ENCODE results near the gene UBE3B.
"Not testable (repeated sequence)": the region's sequence is repeated elsewhere in the genome, so short reads cannot be mapped to it uniquely, and the experiment has no call there.

The UBE3B gene

DNA sequence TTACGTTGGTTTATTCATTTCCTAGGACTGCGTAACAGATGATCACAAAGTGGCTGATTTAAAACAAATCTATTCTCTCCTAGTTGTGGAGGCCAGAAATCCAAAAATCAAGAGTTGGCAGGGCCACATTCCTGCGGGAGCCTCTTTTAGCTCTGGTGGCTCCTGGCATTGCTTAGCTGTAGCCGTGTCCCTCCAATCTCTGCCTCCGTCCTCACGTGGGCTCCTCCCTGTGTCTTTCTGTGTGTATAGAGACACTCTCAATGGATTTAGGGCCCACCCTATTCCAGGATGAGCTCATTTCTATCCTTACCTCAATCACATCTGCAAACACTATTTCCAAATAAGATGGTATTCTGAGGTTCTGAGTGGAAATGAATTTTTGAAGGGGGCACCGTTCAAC is 42.9 kb upstream of the UBE3B start:
- no peak for DNase-seq (ENCODE audit: low spot score)
- TF ChIP-seq, protein P1, sequence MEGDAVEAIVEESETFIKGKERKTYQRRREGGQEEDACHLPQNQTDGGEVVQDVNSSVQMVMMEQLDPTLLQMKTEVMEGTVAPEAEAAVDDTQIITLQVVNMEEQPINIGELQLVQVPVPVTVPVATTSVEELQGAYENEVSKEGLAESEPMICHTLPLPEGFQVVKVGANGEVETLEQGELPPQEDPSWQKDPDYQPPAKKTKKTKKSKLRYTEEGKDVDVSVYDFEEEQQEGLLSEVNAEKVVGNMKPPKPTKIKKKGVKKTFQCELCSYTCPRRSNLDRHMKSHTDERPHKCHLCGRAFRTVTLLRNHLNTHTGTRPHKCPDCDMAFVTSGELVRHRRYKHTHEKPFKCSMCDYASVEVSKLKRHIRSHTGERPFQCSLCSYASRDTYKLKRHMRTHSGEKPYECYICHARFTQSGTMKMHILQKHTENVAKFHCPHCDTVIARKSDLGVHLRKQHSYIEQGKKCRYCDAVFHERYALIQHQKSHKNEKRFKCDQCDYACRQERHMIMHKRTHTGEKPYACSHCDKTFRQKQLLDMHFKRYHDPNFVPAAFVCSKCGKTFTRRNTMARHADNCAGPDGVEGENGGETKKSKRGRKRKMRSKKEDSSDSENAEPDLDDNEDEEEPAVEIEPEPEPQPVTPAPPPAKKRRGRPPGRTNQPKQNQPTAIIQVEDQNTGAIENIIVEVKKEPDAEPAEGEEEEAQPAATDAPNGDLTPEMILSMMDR (IDR thresholded peaks at IDR 0.05; ENCODE audit: extremely low read depth, missing control alignments) = no peak

DNA sequence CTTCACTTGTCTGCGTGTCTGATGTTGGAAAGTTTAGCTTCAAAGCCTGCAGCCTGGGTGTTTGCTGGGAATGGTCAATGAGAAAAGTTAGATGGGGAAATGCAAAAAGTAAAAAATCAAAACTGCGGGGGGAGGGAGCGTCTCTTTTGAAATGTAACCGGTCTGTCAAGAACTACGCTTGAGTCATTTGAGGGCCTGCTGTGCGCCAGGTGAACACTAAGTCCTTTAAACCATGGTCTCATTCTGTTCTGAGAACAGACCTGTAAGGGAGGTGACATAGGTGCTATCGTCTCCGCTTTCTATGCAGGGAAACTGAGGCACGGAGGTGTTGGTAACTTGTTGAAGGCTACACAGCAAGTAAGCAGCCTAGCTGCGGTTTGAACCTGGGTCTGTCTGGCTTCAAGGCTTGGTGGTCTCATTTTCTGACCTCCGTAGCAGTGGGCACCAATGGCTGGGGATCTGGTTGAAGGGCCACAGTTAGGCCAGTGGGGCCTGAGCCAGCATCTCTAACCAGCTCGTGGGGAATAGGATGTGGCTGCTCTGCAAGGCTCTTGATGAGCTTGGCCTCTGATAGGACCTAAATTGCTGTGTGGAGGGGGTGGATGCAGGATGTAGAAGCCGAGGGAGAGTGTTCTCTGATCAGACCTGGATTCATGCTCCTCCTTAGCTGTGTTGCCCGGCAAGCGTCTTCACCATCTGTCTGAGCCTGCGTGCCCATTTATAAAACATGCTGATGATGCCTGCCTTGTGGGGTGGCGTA is 41.8 kb upstream of the UBE3B start:
- no peak for DNase-seq (ENCODE audit: low spot score)
- TF ChIP-seq, protein P1 (IDR thresholded peaks at IDR 0.05; ENCODE audit: extremely low read depth, missing control alignments) = no peak

DNA sequence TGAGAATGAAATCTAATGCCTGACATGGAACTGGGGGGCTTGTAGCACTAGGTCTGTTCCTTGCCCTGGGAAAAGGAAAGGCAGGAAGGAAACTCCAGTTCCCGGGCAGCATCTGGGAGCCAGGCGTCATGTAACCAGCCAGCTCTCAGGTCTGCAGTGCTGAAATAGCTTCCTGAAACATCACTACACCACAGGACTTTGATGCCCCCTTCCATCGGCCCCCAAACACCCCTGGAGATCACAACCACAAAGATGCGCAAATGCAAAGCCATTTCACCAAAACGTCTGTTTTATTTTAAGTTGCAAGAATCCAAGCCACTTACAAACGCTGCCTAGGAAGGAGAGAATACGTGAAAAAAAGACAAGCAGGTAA is 41.3 kb upstream of the UBE3B start:
- TF ChIP-seq, protein P1 (IDR thresholded peaks at IDR 0.05; ENCODE audit: extremely low read depth, missing control alignments) = no peak
- no peak for DNase-seq (ENCODE audit: low spot score)

DNA sequence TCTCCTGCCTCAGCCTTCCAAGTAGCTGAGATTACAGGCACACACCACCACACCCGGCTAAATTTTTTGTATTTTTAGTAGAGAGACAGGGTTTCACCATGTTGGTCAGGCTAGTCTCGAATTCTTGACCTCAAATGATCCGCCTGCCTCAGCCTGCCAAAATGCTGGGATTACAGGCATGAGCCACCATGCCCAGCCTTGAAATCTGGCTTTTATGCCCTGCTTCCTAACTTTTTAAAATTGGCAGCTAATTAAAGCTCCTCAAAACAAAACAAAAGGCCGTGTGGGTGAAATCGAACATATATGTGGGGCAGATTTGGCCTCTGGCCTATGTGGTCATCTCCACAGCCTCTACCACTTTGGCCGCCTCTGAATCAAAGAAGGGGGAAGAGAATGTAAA is 38.3 kb upstream of the UBE3B start:
- DNase-seq (ENCODE audit: low spot score) = no peak
- TF ChIP-seq, protein P1 (IDR thresholded peaks at IDR 0.05; ENCODE audit: extremely low read depth, missing control alignments) = no peak

DNA sequence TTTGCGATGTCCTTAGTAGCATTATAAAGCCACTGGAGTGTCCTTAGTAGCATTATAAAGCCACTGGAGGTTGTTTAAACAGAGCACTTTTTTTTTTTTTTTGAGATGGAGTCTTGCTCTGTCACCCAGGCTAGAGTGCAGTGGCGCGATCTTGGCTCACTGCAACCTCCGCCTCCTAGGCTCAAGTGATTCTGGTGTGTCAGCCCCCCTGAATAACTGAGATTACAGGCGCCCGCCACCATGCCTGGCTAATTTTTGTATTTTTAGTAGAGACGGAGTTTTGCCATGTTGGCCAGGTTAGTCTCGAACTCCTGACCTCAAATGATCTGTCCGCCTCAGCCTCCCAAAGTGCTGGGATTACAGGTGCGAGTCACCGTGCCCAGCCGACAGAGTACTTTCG is 37.5 kb upstream of the UBE3B start:
- not testable (repeated sequence) for DNase-seq (ENCODE audit: low spot score)

DNA sequence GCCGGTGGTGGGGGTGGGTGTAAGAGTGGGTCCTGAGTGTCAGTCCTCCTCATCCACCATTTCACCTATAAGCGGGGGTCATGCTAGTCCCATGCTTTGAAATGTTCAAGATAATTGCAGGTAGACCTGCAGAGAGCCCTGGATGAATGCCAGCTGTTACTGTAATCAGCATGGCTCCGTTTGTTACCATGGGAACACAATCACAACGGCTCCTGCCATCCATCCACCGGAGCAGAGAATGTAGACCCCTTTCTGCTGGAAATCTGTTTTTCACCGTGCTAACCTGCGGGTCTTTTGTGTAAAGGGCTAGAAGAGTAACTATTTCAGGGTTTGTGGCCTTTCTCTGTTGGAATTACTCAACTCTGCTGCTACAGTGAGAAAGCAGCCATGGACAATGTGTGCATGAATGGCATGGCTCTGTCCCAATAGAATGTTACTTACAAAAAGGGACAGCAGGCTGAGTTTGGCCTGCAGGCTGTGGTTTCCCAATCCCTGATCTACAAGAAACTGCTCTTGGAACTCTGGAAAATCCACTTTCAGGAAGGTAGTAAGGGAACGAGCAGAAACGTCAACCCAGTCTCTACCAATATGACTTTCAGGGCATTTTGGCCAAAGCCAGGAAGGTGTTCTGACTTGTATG is 36.5 kb upstream of the UBE3B start:
- TF ChIP-seq, protein P1 (IDR thresholded peaks at IDR 0.05; ENCODE audit: extremely low read depth, missing control alignments) = no peak
- DNase-seq (ENCODE audit: low spot score) = no peak

DNA sequence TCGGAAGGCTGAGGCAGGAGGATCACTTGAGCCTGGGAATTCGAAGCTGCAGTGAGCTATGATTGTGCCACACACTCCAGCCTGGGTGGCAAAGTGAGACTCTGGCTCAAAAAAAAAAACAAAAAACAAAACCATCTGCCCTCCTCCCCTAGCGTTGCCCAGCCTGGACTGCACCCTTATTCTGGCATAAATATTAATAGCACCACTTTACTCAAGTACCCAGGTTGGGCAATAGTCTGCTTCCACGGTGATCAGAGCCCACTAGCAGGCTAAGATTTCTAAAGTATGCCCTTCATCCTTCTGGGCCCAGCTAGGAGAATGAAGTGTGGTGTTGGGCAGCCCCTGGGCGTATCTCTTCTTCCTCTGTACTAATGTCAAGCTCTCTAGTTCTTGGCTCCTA is 33.6 kb upstream of the UBE3B start:
- TF ChIP-seq, protein P1 (IDR thresholded peaks at IDR 0.05; ENCODE audit: extremely low read depth, missing control alignments) = no peak
- no peak for DNase-seq (ENCODE audit: low spot score)

DNA sequence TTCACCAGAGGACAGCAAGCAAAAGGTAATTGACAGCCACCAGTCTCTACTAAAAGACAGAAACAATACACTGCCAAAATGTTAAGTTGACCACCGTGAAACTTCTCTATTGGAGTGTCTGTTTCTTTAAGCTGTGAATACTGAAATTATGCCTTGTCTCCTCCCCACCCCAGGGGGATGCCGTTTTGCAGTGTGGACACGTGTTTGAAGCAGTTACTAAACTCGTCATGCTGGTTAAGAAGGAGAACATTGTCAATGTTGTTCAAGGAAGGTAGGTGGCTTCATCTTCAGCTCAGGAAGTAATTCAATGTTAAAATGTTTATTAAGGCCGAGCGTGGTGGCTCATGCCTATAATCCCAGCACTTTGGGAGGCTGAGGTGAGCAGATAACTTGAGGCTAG is 33.2 kb upstream of the UBE3B start:
- TF ChIP-seq, protein P1 (IDR thresholded peaks at IDR 0.05; ENCODE audit: extremely low read depth, missing control alignments) = no peak
- DNase-seq (ENCODE audit: low spot score) = no peak

Data from GM20000 (cell line).